ENCODE data around the gene APBB1IP.

APBB1IP gene

DNA sequence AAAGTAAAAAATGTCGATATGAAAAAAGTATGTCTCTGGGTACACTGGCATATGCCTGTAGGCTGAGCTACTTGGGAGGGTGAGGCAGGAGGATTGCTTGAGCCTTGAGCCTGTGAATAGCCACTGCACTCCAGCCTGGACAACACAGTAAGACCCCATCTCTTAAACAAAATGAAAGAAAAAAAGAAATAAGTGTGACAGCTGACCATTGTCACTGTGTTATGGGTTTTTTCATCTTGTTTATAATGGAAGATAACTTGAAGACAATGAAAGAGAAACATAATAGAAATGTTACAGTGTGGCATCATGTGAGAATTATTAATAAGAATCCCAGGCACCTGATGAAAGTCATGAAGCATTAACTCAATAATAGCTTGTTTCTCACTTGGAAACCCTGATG lies 75.0 kb downstream of the APBB1IP start:
- DNase-seq, result no peak

- DNase-seq, result no peak
Observed at GRCh38 chr10:26516540-26517101, 78.5 kb downstream of the APBB1IP start.

GRCh38 chr10:26517141-26517867 lies 79.2 kb downstream of the APBB1IP start:
- DNase-seq, result no peak

GRCh38 chr10:26519803-26520202 lies 81.7 kb downstream of the APBB1IP start:
- no peak for DNase-seq

- no peak for DNase-seq
Observed at GRCh38 chr10:26520575-26520974, 82.4 kb downstream of the APBB1IP start.

- no peak for DNase-seq
Observed at GRCh38 chr10:26524161-26524896, 86.2 kb downstream of the APBB1IP start.

DNA sequence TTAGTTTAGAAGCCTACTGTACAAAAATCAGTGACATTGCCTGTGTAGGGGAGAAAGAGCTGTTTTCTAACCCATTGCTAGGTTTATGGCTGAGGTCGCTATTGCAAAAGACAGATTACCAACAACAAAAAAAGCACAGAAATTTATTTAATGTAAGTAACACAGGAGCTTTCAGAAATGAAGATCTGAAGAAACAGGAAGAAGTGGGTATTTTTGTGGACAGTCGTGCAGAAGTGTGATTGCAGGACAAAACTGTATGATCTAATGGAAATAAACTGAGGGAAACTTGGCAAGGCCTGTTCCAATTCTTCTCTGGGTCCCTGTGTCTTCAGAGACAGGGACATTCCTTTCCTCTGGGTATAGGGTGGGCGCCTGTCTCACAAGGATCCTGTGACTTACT lies 87.4 kb downstream of the APBB1IP start:
- no peak for DNase-seq

DNA sequence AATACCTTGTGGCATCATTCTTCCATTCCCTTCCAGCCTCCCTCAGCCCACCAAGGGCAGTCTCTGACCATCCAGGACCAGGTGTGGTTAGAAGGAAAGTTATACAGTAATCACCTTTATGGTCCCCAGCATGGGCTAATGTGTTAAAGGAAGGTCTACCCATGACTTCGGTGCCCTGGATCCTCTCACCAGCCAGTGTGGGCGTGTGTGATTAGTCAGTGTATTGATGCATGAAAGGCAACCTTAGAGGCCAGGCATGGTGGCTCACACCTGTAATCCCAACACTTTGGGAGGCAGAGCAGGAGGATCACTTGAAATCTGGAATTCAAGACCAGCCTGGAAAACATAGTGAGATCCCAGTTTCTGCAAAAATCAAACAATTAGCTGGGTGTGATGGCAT lies 88.9 kb downstream of the APBB1IP start:
- no peak for DNase-seq

- DNase-seq, result no peak
Observed at GRCh38 chr10:26528048-26528447, 89.9 kb downstream of the APBB1IP start.

- no peak for DNase-seq
Observed at GRCh38 chr10:26528715-26529393, 90.7 kb downstream of the APBB1IP start.

DNA sequence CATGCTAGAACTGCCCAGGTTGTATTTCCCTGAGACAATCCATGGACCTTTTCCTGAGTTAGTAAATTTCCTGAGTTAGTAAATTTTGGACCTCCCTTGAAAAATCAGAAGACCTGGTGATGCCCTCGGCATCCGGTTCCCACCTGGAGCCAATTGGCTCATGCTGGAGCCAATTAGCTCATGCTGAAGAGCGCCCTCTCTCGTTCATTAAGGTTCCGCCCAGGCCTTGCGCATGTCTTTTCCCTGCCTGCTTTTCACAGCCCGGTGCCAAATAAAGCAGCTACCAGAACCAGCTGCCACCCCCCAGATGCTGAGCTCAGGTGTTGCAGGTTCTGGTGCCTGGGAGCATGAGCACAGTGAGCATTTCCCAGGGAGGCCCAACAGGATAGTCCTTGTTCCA lies 96.2 kb downstream of the APBB1IP start:
- DNase-seq, result no peak

GRCh38 chr10:26540601-26541000 lies 102.5 kb downstream of the APBB1IP start:
- no peak for DNase-seq

GRCh38 chr10:26543567-26544306 lies 105.6 kb downstream of the APBB1IP start:
- DNase-seq, result no peak

GRCh38 chr10:26544932-26545331 lies 106.8 kb downstream of the APBB1IP start:
- DNase-seq, result no peak

DNA sequence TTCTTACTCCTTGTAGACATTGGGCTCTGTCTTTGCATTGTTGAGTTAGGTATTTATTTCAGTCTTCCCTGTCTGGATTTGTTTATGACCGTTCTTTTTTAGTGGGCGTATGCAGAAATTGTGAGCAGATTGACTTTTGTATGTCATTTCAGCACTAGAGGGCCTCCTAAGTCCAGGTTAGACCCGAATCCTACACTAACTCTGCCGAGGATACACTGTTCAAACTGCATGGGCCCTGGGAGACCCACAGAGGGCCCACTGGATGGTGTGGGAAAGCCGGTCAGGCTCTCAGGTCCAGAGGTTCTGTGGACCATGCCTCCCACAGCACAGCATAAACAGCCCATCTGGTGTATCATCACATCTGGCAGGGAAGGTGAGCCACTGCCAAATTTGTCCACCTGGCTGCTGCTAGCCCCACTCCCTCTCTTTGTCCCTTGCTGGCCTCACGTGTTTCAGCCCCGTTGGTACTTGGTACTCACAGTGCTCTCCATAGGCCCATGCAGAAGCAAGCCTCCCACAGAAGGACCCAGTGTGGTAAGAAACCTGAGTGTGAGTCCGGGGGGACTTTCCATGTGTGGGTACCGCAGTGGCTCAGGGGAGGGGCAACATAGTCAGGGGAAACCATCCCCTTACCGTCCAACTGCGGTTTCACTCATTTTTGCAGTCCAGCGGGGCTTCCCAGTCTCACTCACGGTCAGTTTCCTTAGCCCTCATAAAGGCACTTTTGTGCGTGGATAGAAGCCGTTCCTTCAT lies 112.8 kb downstream of the APBB1IP start:
- DNase-seq, result no peak

DNA sequence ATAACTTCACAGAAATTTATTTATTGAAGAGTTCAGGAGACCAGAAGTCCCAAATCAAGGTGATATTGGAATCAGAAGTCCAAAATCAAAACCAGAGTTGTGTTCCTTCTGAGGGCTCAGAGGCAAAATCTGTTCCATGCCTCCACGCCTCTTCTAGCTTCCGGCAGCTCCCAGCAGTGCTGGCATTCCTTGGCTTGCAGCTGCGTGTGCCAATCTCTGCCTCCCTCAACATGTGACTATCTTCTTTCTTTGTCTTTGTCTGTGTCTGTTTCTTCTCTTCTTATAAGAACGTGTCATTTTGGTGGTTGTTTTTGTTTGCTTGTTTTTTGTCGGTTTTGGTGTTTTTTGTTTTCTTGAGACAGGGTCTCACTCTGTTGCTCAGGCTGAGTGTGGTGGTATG lies 116.1 kb downstream of the APBB1IP start:
- no peak for DNase-seq

GRCh38 chr10:26555719-26556368 lies 117.7 kb downstream of the APBB1IP start:
- DNase-seq, result no peak

GRCh38 chr10:26556748-26557640 lies 118.9 kb downstream of the APBB1IP start:
- no peak for DNase-seq

DNA sequence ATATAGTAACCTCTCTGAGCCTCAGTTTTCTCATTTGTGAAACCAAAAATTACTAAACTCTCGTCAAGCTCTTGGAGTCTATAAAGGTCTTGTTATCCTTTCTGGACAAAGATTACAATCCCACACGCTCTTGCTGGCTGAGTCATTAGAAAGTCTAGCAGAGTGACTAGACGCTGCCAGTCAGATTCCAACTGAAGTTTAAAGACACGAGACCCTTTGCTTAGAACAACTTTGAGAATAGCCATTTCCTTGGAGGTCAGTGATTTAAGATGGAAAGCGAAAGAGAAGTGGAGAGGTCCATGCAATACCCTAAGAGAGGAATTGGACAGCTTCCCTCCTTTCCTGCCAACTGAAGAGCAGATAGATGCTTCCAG lies 119.5 kb downstream of the APBB1IP start:
- no peak for DNase-seq

DNA sequence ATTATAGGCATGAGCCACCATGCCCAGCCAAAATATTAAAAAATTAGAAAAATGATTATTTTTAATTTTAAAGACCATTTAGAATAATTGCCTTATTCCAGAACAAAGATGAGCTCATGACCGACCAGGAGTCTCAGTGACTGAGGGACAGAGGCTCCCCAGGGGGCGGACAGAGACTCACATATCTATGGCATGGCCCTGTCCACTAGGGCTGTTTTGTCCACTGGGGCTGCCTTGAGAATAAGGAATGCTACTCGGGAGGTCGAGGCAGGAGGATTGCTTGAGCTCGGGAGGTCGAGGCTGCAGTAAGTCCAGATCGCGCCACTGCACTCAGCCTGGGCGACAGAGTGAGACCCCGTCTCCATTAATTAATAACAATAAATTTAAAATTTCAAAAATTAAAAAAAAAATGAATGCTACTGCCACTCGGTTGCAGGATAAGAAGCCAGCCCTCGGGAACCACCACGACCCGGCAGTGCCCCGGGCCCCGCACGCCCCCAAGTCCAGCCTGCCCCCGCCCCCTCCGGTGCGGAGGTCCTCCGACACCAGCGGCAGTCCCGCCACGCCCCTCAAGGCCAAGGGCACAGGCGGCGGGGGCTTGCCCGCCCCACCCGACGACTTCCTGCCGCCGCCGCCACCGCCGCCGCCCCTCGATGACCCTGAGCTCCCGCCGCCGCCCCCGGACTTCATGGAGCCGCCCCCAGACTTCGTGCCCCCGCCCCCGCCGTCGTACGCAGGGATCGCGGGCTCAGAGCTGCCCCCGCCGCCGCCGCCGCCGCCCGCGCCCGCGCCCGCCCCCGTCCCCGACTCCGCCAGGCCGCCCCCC lies 128.6 kb downstream of the APBB1IP start:
- peak; percentile 32 for DNase-seq
